HCT116 (cell line): ENCODE results near the gene DACT1. TPM values are rescaled to one million over a fixed set of nuclear protein-coding genes. Genes with fewer than 3 reads are reported as not detected.

Experiments
- ATAC-seq: fragments of 200-7000 bp; cut with Tn5 transposase; 2 replicates; pipeline ENCODE4 v1.9.1; 2020; ENCODE audit warnings: mild to moderate bottlenecking, moderate library complexity
- BruUV-seq: library from RNA; stranded (reverse); fragments of 400-500 nt; replicated peaks from 2 replicates; lab custom pipeline; 2021; lab: Mats Ljungman, UMichigan
- CTCF ChIA-PET: fragments of 300-600 bp; sonication (Branson Sonifier 250); formaldehyde crosslinking; loops from one replicate; lab custom pipeline; 2021; ENCODE audit warnings: antibody characterized with exemption; lab: Charles Lee
- POLR2A ChIA-PET: fragments of 300-600, 350-600 bp; sonication (Branson Sonifier 250); formaldehyde crosslinking; loops from one replicate; lab custom pipeline; 2021; ENCODE audit warnings: antibody characterized with exemption; lab: Charles Lee
- RAD21 ChIA-PET, 2 experiments: fragments of 300-600 bp; sonication (Branson Sonifier 250); formaldehyde crosslinking; loops; one replicate each; lab custom pipeline; 2023; ENCODE audit warnings: low total read pairs in 2 of 2; ENCODE audit not compliant: uncharacterized antibody in 2 of 2, unreplicated experiment in 2 of 2, low non-redundant PET in 1 of 2; lab: Charles Lee
- DNase-seq: peaks from one replicate; pipeline ENCODE4 v3.0.0-alpha.2; 2010; ENCODE audit warnings: low read depth, low spot score
- H2AFZ ChIP-seq: fragments of 200-600 bp; shearing (Covaris generic), sonication (generic); 2 replicates; pipeline ENCODE4 v1.6.1; 2017; ENCODE audit warnings: low read depth, mixed run types, mixed read lengths, antibody characterized with exemption, low read length; ENCODE audit not compliant: poor library complexity, severe bottlenecking
- H3K27ac ChIP-seq: 2 replicates; pipeline ENCODE4 v1.5.1; 2012; ENCODE audit warnings: low read depth, low read length
- H3K27me3 ChIP-seq: fragments of 200-600 bp; sonication (generic); 2 replicates; pipeline ENCODE4 v1.6.1; 2016; ENCODE audit warnings: mixed run types, low read length, mixed read lengths; ENCODE audit not compliant: insufficient read depth
- H3K36me3 ChIP-seq, 2 experiments: fragments of 200-500 bp in 1 of 2; fragments of 200-600 bp in 1 of 2; sonication (Bioruptor generic) in 1 of 2; sonication (generic) in 1 of 2; 2 replicates each; pipeline versions ENCODE4 v1.5.1 to v1.6.1; 2014 to 2016; ENCODE audit warnings: low read length in 2 of 2, inconsistent platforms in 1 of 2, mixed read lengths in 1 of 2, mixed run types in 1 of 2; ENCODE audit not compliant: insufficient read depth in 2 of 2, control insufficient read depth in 1 of 2
- H3K4me1 ChIP-seq, 2 experiments: fragments of 200-600 bp in 1 of 2; sonication (generic) in 1 of 2; 2 replicates each; pipeline versions ENCODE4 v1.5.1 to v1.6.1; 2012 to 2017; ENCODE audit warnings: low read length in 2 of 2, inconsistent platforms in 1 of 2, mild to moderate bottlenecking in 1 of 2, mixed read lengths in 1 of 2, mixed run types in 1 of 2, moderate library complexity in 1 of 2; ENCODE audit not compliant: insufficient read depth in 2 of 2, control insufficient read depth in 1 of 2
- H3K4me2 ChIP-seq: fragments of 200-600 bp; sonication (generic); 2 replicates; pipeline ENCODE4 v1.6.1; 2017; ENCODE audit warnings: mixed run types, low read length, mixed read lengths
- H3K4me3 ChIP-seq, 2 experiments: fragments of 200-600 bp in 1 of 2; sonication (generic) in 1 of 2; replicated peaks in 1 of 2; 2 replicates each; pipeline ENCODE4 v1.5.1; 2011 to 2016; ENCODE audit warnings: low read length in 2 of 2, control low read depth in 1 of 2, low read depth in 1 of 2, mild to moderate bottlenecking in 1 of 2, mixed read lengths in 1 of 2, mixed run types in 1 of 2
- H3K79me2 ChIP-seq: fragments of 200-600 bp; sonication (generic); 2 replicates; pipeline ENCODE4 v1.6.1; 2017; ENCODE audit warnings: mild to moderate bottlenecking, mixed run types, low read length, moderate library complexity, mixed read lengths; ENCODE audit not compliant: insufficient read depth
- H3K9ac ChIP-seq: fragments of 200-600 bp; sonication (generic); 2 replicates; pipeline ENCODE4 v1.6.1; 2016; ENCODE audit warnings: low read length, mixed read lengths
- H3K9me2 ChIP-seq: fragments of 200-600 bp; sonication (generic), shearing (Covaris generic); 2 replicates; pipeline ENCODE4 v1.6.1; 2017; ENCODE audit warnings: mixed run types, mild to moderate bottlenecking, moderate library complexity; ENCODE audit not compliant: insufficient read depth
- H3K9me3 ChIP-seq, 2 experiments: fragments of 200-500 bp in 1 of 2; fragments of 200-600 bp in 1 of 2; sonication (Bioruptor generic) in 1 of 2; sonication (generic) in 1 of 2; 2 replicates each; pipeline ENCODE4 v1.6.1; 2014 to 2017; ENCODE audit warnings: low read length in 2 of 2, mixed read lengths in 2 of 2, inconsistent platforms in 1 of 2, low read depth in 1 of 2, mild to moderate bottlenecking in 1 of 2, mixed run types in 1 of 2, moderate library complexity in 1 of 2; ENCODE audit not compliant: control insufficient read depth in 1 of 2, insufficient read depth in 1 of 2
- H4K20me1 ChIP-seq: fragments of 200-600 bp; sonication (generic), shearing (Covaris generic); 2 replicates; pipeline ENCODE4 v1.6.1; 2017; ENCODE audit warnings: mixed run types, mild to moderate bottlenecking, moderate library complexity; ENCODE audit not compliant: insufficient read depth
- ATF3 ChIP-seq: IDR thresholded peaks from 2 replicates; pipeline ENCODE4 v1.6.1; 2012
- CBX3 ChIP-seq: IDR thresholded peaks from 2 replicates; pipeline ENCODE4 v1.6.1; 2012; ENCODE audit warnings: low read depth
- CTCF ChIP-seq, 3 experiments: fragments of 200-600 bp in 1 of 3; sonication (generic) in 1 of 3; IDR thresholded peaks in 2 of 3; conservative IDR thresholded peaks in 1 of 3; 2 replicates each; pipeline ENCODE4 v1.5.1; 2012 to 2017; ENCODE audit warnings: low read depth in 2 of 3, low read length in 2 of 3, antibody characterized with exemption in 1 of 3, borderline replicate concordance in 1 of 3, control low read depth in 1 of 3, mild to moderate bottlenecking in 1 of 3, mixed read lengths in 1 of 3, mixed run types in 1 of 3, moderate library complexity in 1 of 3; ENCODE audit not compliant: insufficient read depth in 1 of 3
- EGR1 ChIP-seq: IDR thresholded peaks from 2 replicates; pipeline ENCODE4 v1.6.1; 2012; ENCODE audit warnings: low read depth
- EZH2phosphoT487 ChIP-seq: fragments of 200-600 bp; IDR thresholded peaks from 2 replicates; pipeline ENCODE4 v1.6.1; 2018; ENCODE audit warnings: antibody characterized with exemption, borderline replicate concordance
- MAX ChIP-seq: IDR thresholded peaks from 2 replicates; pipeline ENCODE4 v1.6.1; 2012
- RAD21 ChIP-seq: IDR thresholded peaks from 2 replicates; pipeline ENCODE4 v1.6.1; 2012; ENCODE audit warnings: low read depth, mild to moderate bottlenecking
- REST ChIP-seq: IDR thresholded peaks from 2 replicates; pipeline ENCODE4 v1.6.1; 2012; ENCODE audit warnings: low read depth
- SP1 ChIP-seq: IDR thresholded peaks from 2 replicates; pipeline ENCODE4 v1.6.1; 2012; ENCODE audit warnings: low read depth
- TCF7L2 ChIP-seq: IDR thresholded peaks from 2 replicates; pipeline ENCODE4 v1.7.0; 2011; ENCODE audit warnings: borderline replicate concordance, inconsistent platforms; ENCODE audit not compliant: insufficient read depth, insufficient read length; ENCODE audit errors: extremely low read depth
- ZBTB33 ChIP-seq: IDR thresholded peaks from 2 replicates; pipeline ENCODE4 v1.6.1; 2011; ENCODE audit warnings: mild to moderate bottlenecking, low read length, moderate library complexity; ENCODE audit not compliant: insufficient replicate concordance; ENCODE audit errors: extremely low read depth
- ZNF274 ChIP-seq: fragments of 200-500 bp; sonication (Bioruptor generic); IDR thresholded peaks from 2 replicates; pipeline ENCODE4 v1.6.1; 2014; ENCODE audit warnings: mild to moderate bottlenecking, low read depth, low read length, inconsistent platforms
- intact Hi-C: fragments of 100-400 bp; cut with micrococcal nuclease; formaldehyde crosslinking; loops from 2 replicates; pipeline ENCODE4 v1.10.0; 2022
- total RNA-seq: library from RNA; stranded (reverse); gene quantifications from one replicate; pipeline ENCODE4 v1.2.1, GENCODE V29; 2021; ENCODE audit not compliant: unreplicated experiment

Gene DACT1
- total RNA-seq, 1 experiment from 2014 or later = 1.6 TPM

- TF ChIP-seq REST (no peak), EGR1 (no peak), ATF3 (no peak)
- TF ChIP-seq, all 23 proteins: peak for 2
These were observed 2.2 kb downstream of the DACT1 start (continued) for GRCh38 chr14:58639842-58640484.

- Histone ChIP-seq H3K27ac (no peak overlapping the region), H3K36me3 (no peaks in the 10 kb centered on the region), H3K79me2 (no peaks in the 10 kb centered on the region), H3K9me2 (no peaks in the 10 kb centered on the region), H4K20me1 (no peaks in the 10 kb centered on the region), H3K9ac (no peak overlapping the region), H3K4me1 (peaks cover 7 to 39% of the 10 kb centered on the region in 2 experiments; a peak in 3 of 4 replicates), H2AFZ (no peak overlapping the region), H3K4me2 (peak overlapping the region; percentile 13; the same call in 1 of the 2 replicates), H3K4me3 (no peak overlapping the region), H3K9me3 (no peaks in the 10 kb centered on the region), H3K27me3 (peaks cover 3% of the 10 kb centered on the region; the same call in 1 of the 2 replicates)
- ATAC-seq = no peak
- ChIA-PET RAD21 (no interaction called here), CTCF (interaction anchor here (0.7 to 4.0 kb wide), 5 partner anchors 11 to 533 kb away, joined by 3 to 25 read pairs (median 3); no protein-coding TSS in a partner anchor), POLR2A (no interaction called here)
- intact Hi-C loops = loop anchor here (1.0 to 5.0 kb wide), 6 partner anchors 140 to 532 kb away; no protein-coding TSS in a partner anchor
- no TSS peak for BruUV-seq
- no peak for DNase-seq
- no peak for TF ChIP-seq SP1
- TF ChIP-seq CBX3 = no peak
- TF ChIP-seq ATF3 = no peak
- TF ChIP-seq EGR1 = no peak
- no peak for TF ChIP-seq CTCF (IDR thresholded peaks at IDR 0.05 in 2 of 3, conservative IDR thresholded peaks at IDR 0.05 in 1 of 3; ENCODE audit: borderline replicate concordance in 1 of 3, insufficient read depth in 1 of 3, low read depth in 2 of 3, low read length in 2 of 3)
- no peak for TF ChIP-seq TCF7L2
- TF ChIP-seq ZNF274 = no peak
- TF ChIP-seq MAX = no peak
- TF ChIP-seq EZH2phosphoT487 = no peak
- TF ChIP-seq ZBTB33 = no peak
- TF ChIP-seq RAD21 = no peak
These were observed 3.2 kb downstream of the DACT1 start for GRCh38 chr14:58640959-58641358.
